PFSK-1 (cell line): ENCODE measurements around the gene TTC21B.

Experiments used
- FOXP2 ChIP-seq: optimal IDR thresholded peaks from 2 replicates; pipeline ENCODE3; 2011; ENCODE audit warnings: borderline replicate concordance, control low read depth, inconsistent platforms; ENCODE audit not compliant: insufficient read depth; ENCODE audit errors: extremely low read length, extremely low read depth
- POLR2AphosphoS5 ChIP-seq: IDR thresholded peaks from 2 replicates; pipeline ENCODE4 v1.6.1; 2012; ENCODE audit warnings: low read depth, mild to moderate bottlenecking, control low read depth, low read length, moderate library complexity
- REST ChIP-seq, 2 experiments: IDR thresholded peaks; 2 replicates each; pipeline versions ENCODE4 v1.6.1 to v1.8.0; 2011 to 2012; ENCODE audit warnings: low read depth in 2 of 2, low read length in 2 of 2, control low read depth in 1 of 2, inconsistent platforms in 1 of 2, mild to moderate bottlenecking in 1 of 2, moderate library complexity in 1 of 2; ENCODE audit not compliant: insufficient read depth in 1 of 2
- SIN3A ChIP-seq: IDR thresholded peaks from 2 replicates; pipeline ENCODE4 v1.6.1; 2012; ENCODE audit warnings: mild to moderate bottlenecking, low read length, moderate library complexity, borderline replicate concordance; ENCODE audit not compliant: insufficient read depth
- TAF1 ChIP-seq: IDR thresholded peaks from 2 replicates; pipeline ENCODE4 v1.6.1; 2012; ENCODE audit warnings: low read length, control low read depth, borderline replicate concordance; ENCODE audit not compliant: insufficient read depth

GRCh38 chr2:165863810-165864261, 89.7 kb downstream of the TTC21B start:
- TF ChIP-seq SIN3A (no peak), POLR2AphosphoS5 (no peak), REST (IDR thresholded peaks at IDR 0.05; ENCODE audit: insufficient read depth in 1 of 2, low read depth in 2 of 2, low read length in 2 of 2) (no peak), FOXP2 (no peak), TAF1 (no peak)
